ENCODE data around the gene SLC25A6. TPM values are rescaled to one million over a fixed set of nuclear protein-coding genes. Genes with fewer than 3 reads are reported as not detected.
A peak's percentile ranks its signal among the peaks of the same experiment; 100 is the strongest.

Gene SLC25A6
- total and polyA plus RNA-seq, 9 donors: 105 to 703 (median 519) TPM

DNA sequence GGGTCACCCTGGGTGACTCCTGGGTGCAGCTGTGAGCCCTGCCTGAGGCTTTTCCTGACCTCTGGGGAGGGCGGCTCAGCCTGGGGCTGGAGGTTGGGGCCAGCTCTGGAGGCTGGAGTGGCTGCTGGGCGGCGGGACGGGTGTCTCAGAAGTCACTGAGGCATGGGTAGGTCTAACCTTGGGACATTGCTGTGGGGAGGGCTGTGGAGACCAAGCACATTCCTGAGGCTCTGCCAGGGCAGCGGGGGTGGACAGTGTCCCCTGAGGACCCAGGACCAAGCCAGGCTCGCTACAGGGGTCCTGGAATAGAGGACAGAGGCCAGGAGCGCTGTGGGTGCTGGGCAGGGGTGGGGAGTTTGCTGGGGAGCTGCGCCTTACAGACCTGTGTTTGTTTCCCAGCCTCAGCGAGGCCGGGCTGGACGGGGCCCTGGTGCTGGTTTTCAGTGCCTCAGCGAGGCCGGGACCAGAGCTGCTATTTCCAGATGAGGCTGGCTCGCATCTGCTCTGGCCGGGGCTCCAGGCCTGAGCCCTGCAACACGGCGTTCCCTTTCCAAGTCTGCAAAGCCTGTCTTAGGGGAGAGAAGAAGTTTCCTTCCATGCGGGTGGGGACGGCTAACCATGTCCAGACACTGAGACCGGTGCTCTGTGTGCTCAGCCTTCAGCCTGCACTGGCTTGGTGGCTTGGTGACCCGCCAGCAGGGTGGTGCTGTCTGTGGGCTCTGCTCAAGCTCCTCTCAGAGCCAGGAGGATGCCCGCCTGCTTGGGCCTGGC lies 3.0 kb upstream of the SLC25A6 start:
- H3K4me1 ChIP-seq (ENCODE audit: insufficient read depth): peaks cover 5% of the 10 kb centered on the region
- H3K27me3 ChIP-seq: no peaks in the 10 kb centered on the region
- H3K9me3 ChIP-seq: no peaks in the 10 kb centered on the region
- intact Hi-C loops (cut with DNase I): no loop called here
- no peaks in the 10 kb centered on the region for H3K36me3 ChIP-seq
- H3K27ac ChIP-seq: no peak overlapping the region
- TF ChIP-seq, protein P1, sequence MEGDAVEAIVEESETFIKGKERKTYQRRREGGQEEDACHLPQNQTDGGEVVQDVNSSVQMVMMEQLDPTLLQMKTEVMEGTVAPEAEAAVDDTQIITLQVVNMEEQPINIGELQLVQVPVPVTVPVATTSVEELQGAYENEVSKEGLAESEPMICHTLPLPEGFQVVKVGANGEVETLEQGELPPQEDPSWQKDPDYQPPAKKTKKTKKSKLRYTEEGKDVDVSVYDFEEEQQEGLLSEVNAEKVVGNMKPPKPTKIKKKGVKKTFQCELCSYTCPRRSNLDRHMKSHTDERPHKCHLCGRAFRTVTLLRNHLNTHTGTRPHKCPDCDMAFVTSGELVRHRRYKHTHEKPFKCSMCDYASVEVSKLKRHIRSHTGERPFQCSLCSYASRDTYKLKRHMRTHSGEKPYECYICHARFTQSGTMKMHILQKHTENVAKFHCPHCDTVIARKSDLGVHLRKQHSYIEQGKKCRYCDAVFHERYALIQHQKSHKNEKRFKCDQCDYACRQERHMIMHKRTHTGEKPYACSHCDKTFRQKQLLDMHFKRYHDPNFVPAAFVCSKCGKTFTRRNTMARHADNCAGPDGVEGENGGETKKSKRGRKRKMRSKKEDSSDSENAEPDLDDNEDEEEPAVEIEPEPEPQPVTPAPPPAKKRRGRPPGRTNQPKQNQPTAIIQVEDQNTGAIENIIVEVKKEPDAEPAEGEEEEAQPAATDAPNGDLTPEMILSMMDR (IDR thresholded peaks at IDR 0.05): no peak
- TF ChIP-seq EP300 (IDR thresholded peaks at IDR 0.05): no peak
- TF ChIP-seq POLR2A (IDR thresholded peaks at IDR 0.05): no peak
- H3K4me3 ChIP-seq: no peak overlapping the region
- DNase-seq: peak; percentile 10 to 45 (median 33)
- 89 to 93% (median 92%) methylated on average over 20 to 22 of the region's 22 CpGs for WGBS, 3 donors

DNA sequence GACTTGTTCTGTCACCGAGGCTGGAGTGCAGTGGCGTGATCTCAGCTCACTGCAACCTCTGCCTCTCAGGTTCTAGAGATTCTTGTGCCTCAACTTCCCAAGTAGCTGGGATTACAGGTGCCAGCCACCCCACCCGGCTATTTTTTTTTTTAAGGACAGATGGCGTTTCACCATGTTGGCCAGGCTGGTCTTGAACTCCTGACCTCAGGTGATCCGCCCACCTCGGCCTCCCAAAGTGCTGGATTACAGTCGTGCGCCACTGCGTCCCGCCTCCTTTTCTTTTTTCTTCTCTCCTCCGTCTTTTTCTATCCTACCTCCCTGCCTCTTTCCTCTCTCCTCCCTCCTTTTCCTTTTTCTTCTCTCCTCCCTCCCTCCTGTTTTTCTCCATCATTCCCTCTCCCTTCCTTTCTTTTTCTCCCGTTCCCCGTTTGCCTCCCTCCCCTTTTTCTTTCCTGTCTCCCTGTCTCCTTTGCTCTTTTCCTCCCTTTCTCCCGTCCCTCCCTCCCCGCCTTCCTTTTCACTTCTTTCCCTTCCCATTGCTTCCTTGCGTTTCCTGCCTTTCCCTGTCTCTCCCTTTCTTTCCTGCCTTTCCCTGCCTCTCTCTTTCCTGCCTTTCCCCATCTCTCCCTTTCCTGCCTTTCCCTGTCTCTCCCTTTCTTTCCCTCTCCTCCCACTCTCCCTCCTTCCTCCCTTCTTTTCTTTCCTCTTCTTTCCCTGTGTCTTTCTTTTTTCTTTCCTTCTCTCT lies 2.1 kb upstream of the SLC25A6 start:
- TF ChIP-seq EP300 (IDR thresholded peaks at IDR 0.05) (no peak), POLR2A (IDR thresholded peaks at IDR 0.05) (no peak)
- TF ChIP-seq, protein P1 (IDR thresholded peaks at IDR 0.05): no peak
- intact Hi-C loops (cut with DNase I): loop anchor here in 1 of 4 donors (2.0 kb wide), 1 partner anchor 1075 kb away; the partner anchor contains the start of gene GTPBP6
- Histone ChIP-seq H3K4me3 (no peak overlapping the region), H3K27ac (no peak overlapping the region), H3K4me1 (ENCODE audit: insufficient read depth) (peaks cover 9% of the 10 kb centered on the region), H3K36me3 (no peaks in the 10 kb centered on the region), H3K9me3 (no peaks in the 10 kb centered on the region), H3K27me3 (no peaks in the 10 kb centered on the region)
- peak in 4 of 5 donors; percentile 12 to 35 (median 22) for DNase-seq
- WGBS, 3 donors: 52 to 60% (median 56%) methylated on average over 16 of the region's 16 CpGs

DNA sequence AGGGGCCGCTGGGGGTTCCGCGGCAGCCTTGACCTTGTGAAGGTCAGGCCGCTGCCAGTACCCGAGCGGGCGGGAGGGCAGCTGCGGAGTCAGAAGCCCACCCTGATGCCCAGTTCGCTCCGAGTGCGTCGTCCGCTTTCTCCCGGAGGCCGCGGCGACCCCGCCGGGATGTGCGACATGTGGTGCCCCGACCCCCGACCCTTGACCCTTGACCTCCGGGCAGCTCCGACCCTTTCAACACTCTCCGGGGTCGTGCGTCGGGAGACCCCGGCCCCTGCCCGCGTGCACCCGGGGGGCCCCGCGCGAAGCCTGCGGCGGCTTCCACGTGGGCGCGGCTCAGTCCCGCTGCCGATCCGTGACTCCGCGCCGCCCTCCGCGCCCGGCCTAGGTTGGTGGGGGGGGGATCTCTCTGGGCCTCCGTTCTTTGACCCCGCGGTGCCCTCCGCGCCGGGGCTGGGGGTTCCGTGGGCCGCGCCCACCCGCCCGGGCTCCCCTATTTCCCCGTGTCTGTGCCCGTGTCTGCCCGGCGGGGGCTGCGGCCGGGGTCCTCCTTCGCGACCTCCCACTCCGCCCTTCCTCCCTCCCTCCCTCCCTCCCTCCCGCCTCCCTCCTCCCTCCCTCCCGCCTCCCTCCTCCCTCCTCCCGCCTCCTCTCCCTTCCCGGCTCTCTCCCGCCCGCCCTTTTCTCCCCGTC lies 609 bp upstream of the SLC25A6 start:
- Histone ChIP-seq H3K36me3 (no peaks in the 10 kb centered on the region), H3K9me3 (no peaks in the 10 kb centered on the region), H3K4me1 (ENCODE audit: insufficient read depth) (peaks cover 16% of the 10 kb centered on the region), H3K27me3 (no peaks in the 10 kb centered on the region), H3K4me3 (peak overlapping the region; percentile 98), H3K27ac (peak overlapping the region; percentile 98 to 100)
- intact Hi-C loops (cut with DNase I): loop anchor here in 1 of 4 donors (1.0 to 2.0 kb wide), 2 partner anchors 61 to 1074 kb away; partner anchors contain the start of gene GTPBP6
- TF ChIP-seq EP300 (IDR thresholded peaks at IDR 0.05) (peak; percentile 0), POLR2A (IDR thresholded peaks at IDR 0.05) (peak; percentile 49)
- TF ChIP-seq, protein P1 (IDR thresholded peaks at IDR 0.05): peak in 1 of 3 donors; percentile 27
- 1% methylated on average over 27 to 70 of the region's 76 CpGs for WGBS, 3 donors
- peak in 2 of 5 donors; percentile 78 to 81 for DNase-seq

DNA sequence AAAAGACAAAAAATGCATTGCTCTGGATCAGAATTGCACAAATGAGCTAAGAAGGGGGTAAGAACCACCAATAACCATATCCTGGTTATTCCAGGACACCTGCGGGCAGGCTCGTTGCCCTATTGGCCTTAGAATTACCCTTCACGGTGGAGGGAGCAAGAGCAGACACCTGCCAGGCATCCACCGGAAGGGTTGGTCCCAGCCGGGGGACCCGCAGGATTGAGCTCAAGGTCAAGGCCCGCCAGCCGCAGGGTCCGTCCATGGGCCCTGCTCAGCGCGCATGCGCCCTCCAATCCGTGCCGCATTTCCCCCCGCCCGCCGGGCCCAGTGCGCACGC lies 575 bp downstream of the SLC25A6 start:
- Histone ChIP-seq H3K4me3 (peak overlapping the region; percentile 98), H3K27me3 (no peaks in the 10 kb centered on the region), H3K9me3 (no peaks in the 10 kb centered on the region), H3K36me3 (no peaks in the 10 kb centered on the region), H3K27ac (peak overlapping the region in 1 of 2 donors; percentile 100), H3K4me1 (ENCODE audit: insufficient read depth) (peaks cover 16% of the 10 kb centered on the region)
- 0% methylated on average over 5 to 19 of the region's 19 CpGs for WGBS, 3 donors
- TF ChIP-seq, protein P1 (IDR thresholded peaks at IDR 0.05): no peak
- no peak for TF ChIP-seq EP300 (IDR thresholded peaks at IDR 0.05)
- TF ChIP-seq POLR2A (IDR thresholded peaks at IDR 0.05): no peak
- peak in 2 of 5 donors; percentile 94 to 96 for DNase-seq
- intact Hi-C loops (cut with DNase I): no loop called here

All from ovary (tissue), 9 donors.